Retinal pigment epithelial cell (primary cell): ENCODE measurements around the gene ZNF385C.

Experiments used
- DNase-seq: peaks from one replicate; pipeline ENCODE4 v3.0.0-alpha.2; 2010; ENCODE audit warnings: low read depth
- H3K4me3 ChIP-seq: 2 replicates; pipeline ENCODE4 v1.5.1; 2011; ENCODE audit warnings: mild to moderate bottlenecking, low read length, control low read depth, moderate library complexity
- CTCF ChIP-seq: conservative IDR thresholded peaks from 2 replicates; pipeline ENCODE4 v1.5.1; 2011; ENCODE audit warnings: low read depth, low read length, control low read depth, inconsistent platforms

The ZNF385C gene

GRCh38 chr17:41977991-41978390 lies 120.3 kb downstream of the ZNF385C start:
- TF ChIP-seq CTCF: no peak
- no peak for DNase-seq
- H3K4me3 ChIP-seq: no peak overlapping the region

GRCh38 chr17:41976142-41976768 lies 122.0 kb downstream of the ZNF385C start:
- DNase-seq: no peak
- no peak for TF ChIP-seq CTCF
- no peak overlapping the region for H3K4me3 ChIP-seq
